Skeletal muscle cell (primary cell): Measurements from ENCODE around the gene OXLD1.

ENCODE experiments used
- DNase-seq: peaks from one replicate; pipeline ENCODE4 v3.0.0-alpha.2; 2010; ENCODE audit warnings: low read depth
- H3K4me3 ChIP-seq: 2 replicates; pipeline ENCODE4 v1.5.1; 2011; ENCODE audit warnings: low read depth, mild to moderate bottlenecking, control low read depth, low read length, moderate library complexity

Gene OXLD1

DNA sequence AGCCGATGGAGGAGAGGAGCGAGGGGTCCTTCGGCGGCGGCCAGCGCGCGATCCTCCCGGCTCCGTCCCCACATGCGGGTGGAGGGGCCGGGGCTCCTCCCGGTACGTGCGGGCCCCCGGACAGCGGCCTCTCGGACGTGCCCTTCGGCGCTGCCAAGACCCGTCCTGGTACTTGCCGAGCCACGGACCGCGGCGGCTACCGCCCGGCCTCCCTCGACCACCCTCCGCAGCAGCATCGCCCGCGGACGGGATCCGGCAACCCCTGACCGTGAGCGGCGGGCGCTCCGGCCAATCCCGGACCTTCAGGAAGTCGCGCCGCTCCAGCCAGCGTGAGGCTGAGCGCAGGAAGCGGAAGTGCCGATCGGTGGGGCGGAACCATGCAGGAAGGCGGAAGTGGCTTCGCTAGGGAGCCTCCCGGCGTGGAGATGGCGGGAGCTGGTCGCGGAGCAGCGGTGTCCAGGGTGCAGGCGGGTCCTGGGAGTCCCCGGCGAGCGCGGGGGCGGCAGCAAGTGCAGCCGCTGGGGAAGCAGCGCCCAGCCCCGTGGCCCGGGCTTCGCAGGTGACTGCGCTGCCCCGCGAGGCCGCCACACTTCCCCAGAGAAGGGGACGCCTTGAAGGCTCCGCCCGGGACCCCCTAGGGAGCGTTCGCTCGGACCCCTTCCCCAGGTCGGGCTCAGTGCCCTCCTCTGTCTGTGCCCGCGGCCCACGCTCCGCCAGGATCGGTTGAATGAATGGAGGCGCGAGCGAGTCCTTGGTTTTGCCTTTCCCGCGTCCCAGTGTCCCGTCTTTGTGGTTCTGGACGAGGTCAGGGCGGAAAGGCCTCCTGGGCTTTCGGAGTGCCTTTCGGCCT, at the start of gene OXLD1, which contains the start of gene CCDC137:
OXLD1 (minus strand) TSS at position 264 of the 850 bp plus-strand sequence; CDS start at position 236, 28 bp downstream.
CCDC137 (plus strand) TSS at position 396 of the 850 bp plus-strand sequence; CDS start at position 426, 30 bp downstream.
- DNase-seq = peak; percentile 90

DNA sequence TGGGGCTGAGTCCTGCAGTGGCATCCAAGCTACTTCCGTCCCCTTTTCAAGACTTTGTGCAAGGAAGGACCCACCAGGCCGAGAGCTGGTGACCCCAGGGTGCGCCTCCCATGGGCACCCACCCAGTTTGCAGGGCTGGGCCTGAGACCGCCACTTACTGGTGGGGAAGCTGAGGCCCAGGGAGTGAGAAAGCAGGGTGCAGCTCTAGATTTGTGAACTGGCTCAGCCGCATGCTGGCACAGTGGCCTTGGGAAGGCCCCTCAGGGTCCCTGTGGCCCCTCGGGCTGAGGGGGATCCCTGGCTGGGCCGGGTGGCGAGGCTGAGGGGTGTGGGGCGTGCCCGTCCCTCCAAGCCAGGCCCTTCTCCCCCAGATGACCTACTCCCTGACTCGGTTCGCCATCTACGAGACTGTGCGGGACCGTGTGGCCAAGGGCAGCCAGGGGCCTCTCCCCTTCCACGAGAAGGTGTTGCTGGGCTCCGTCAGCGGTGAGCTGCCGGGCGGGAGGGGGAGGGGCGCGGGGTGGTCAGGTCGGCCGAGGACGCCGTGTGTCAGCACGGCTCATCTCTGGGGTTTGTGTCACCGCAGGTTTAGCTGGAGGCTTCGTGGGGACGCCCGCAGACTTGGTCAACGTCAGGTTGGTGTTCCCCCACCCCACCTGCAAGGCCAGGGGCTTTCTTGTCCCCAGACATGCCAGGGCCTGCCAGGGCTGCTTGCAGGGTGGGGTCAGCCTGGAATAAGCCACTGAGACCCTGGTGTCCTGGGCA, 48.9 kb upstream of the OXLD1 start:
- no peak for DNase-seq
- H3K4me3 ChIP-seq = no peak overlapping the region

More for the DNA sequence above, at the start of gene OXLD1, which contains the start of gene CCDC137:
- peak within 1 kb of the TSS; percentile 69 for H3K4me3 ChIP-seq

DNA sequence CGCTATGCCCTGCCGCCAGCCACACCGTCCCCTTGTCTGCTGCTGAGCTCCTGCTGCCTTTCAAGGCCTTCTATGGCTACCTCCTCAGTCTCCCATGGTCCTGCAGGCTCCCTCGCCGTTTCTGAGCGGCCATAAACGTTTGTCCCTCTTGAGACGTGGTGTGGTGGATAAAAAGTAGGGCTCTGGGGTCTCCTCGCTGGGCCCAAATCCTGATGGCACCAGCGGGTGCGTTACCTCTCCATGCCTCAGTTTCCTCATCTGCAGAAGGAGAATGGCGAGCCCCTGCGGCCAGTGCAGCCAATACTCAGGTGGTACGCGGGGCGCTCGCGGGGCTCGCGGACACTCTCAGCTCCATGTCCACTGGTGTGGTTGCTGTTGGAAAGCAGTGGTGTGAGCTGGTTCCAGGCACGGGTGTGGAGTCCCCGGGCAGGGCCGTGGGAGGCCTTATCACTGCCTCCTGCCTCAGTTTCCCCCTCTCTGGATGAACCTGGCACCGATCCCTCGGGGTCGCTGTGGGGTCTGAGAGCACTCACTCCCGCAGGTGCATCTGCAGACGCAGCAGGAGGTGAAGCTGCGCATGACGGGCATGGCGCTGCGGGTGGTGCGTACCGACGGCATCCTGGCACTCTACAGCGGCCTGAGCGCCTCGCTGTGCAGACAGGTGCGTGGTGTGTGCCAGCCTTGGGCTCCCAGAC, 48.2 kb upstream of the OXLD1 start:
- no peak overlapping the region for H3K4me3 ChIP-seq
- DNase-seq = no peak

DNA sequence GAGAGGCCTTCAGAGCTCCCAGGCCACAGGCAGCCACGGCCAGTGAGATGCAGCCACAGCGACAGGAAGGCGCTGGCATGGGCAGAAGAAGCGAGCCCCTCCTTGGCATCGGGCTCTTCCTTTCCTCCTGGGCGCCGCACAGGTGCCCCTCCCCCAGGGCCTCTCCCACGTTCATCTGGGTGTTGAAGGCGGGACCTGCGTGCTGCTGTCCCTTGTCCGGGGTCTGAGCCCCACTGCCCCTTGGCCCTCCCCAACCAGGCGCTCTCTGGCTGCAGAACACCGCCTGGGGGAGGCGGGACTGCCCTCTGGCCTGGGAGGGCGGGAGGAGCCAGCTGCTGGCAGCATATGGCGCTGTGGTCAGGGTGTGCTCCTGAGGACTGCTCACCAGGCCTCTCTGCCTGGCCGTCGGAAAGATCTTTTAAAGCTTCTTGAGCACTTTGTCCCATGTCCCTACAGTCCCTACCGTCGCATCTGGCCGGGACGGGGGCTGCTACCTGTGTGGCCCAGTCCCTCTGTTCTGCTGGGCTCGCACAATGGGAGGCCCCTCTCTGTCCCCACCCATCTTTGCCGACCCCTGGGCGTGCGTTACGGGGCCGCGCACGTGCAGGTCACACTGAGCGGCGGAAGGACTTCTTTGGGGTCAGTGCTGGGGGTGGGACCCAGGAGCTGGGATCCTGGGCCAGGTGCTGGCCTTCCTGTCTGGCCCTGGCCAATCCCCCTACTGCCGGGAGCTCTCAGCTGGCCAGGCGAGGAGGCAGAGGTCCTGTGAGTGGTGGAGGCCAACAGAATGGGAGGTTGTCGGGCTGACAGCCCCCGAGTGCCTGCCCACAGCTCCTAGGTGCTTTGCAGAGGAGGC, 47.4 kb upstream of the OXLD1 start:
- no peak for DNase-seq
- H3K4me3 ChIP-seq = no peak overlapping the region

DNA sequence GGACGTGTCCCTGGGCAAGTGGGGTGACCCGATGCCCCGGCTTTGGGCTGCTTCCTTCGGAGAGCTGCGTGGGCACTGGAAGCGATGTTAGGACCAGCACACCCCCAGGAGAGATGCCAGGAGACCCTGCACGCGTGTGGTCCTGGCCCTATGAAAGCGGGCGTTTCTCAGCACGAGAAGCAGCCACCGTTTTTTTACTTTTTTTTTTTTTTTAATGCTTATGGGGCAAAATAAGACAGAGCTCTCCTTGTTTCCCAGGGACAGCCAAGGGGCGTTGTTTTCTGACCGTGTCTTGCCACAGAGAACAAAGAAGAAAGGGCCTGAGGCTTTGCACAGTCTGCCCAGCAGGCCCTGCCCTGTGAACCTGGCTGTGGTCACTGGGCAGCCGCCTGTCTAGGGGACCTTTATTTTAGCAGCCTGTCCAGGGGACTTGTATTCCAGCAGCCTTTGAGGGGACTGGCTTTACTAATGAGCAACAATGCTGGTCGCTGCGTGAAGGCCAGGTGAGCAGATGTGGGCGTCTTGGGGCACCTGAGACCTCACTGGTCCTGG, 46.7 kb upstream of the OXLD1 start:
- DNase-seq = no peak
- peak overlapping the region; percentile 64 for H3K4me3 ChIP-seq

DNA sequence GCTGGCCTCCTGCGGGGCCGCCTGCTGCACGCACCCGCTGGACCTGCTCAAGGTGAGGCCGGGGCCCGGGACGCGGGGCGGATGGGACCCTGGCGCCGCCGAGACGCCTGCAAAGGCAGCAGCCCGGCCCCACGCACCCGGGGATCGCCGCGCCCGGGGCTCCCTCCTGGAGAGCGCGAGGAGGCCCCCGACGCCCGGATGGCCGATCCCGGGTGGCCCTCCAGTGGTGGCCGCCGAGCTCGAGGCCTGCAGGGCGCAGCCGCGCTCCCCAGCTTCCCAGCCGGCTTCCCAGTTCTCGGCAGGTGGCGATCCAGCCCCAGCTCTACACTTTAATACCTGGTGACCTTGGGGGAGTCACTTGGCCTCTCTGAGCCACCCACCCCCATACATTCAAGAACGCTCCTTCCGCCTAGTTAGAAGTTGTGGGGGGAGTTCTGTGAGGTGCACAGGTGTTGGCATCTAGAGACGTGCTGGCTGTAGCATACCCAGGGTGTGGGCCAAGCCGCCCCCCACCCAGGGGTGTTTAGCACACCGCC, 46.1 kb upstream of the OXLD1 start:
- DNase-seq = no peak
- H3K4me3 ChIP-seq = peak overlapping the region; percentile 64

DNA sequence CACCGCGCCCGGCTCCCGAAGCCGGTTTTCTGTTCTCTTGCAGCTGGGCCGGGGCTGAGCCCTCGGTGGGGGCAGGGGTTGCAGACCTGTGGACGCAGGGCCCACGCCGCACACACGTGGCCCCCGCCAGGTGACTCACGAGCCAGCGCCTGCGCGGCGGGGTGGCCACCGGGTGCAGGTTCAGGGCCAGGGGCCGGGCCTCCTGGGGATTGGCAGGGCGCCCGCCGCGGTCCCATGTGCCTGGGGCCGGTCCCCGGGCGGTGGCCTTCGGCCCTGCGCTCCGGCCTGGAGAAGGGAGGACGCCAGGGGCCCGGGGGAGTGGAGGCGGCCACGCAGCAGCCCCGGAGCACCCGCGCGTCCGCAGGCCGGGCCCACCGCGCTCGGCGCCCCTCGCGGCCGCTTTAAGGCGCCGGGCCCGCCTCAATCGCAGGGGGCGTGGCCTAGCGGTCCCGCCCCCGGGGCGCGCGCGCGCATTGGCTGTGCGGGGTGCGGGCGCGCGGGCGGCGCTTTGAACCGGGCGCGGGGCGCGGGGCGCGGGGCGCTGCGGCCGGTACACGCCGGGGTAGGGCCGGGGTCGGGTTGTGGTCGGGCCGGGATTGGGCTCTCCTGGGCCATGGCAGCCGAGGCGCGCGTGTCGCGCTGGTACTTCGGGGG, 45.5 kb upstream of the OXLD1 start, which contains the start of gene SLC25A10:
SLC25A10 (plus strand) TSS at position 471 of the 654 bp plus-strand sequence; CDS start at position 614, 143 bp downstream.
- DNase-seq = no peak
- H3K4me3 ChIP-seq = peak within 1 kb of the TSS; percentile 64

DNA sequence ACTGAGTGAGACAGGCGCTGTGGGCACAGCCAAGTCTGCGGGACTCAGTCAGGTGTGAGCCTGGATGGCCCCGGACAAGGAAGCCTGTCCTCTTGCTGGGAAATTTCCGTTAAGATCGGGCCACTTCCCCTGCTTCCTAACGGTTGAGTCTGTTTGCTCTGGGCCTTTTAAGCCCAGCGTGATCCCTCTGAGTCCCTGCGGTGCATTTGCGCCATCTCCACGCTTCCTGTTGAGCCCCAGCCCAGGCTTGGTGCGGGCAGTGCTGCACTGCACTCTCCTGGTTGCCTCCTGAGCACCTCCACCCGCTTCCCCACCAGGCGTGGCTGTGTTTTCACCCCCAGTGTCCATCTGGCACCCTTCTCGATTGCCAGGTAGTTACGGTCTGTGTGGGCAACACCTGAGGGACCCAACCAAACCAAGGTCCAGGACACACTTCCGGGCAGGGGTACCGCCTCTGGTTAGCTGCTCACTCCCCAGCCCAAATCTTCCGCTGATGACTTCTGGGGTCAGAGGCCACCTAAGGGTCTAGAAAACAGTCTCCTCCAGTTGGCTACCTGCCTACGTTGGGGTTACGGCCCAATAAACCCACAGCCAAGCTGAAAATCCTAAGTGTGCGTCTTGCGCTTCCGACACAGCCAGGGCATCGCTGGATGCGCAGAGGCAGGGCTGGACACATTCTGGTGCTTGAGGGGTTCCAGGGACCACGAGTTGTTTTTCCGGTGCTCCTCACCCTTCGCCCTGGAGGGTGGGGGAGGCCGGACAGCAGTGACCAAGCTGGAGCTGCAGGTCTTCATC, 44.3 kb upstream of the OXLD1 start:
- DNase-seq = no peak
- H3K4me3 ChIP-seq = no peak overlapping the region

DNA sequence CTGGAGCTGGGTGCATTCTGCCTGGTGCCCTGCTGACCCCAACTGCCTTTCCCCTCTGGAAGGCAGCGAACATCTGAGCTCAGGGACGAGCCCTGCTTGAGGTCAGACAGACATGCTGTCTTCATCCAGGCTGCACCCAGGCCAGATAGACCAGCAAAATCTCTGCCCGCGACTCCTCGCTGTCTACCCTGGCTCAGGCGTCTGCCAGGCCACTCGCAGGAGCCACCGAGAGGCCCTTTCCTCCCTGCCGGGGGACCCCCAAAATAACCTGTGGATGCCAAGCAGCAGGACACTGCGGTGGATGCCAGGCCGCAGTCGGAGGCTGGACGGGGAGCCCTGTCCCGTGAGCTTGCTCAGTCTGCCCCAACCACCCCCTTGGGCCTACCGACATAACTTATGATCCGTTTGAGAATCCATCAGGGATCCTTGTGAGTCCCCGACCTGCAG, 42.4 kb upstream of the OXLD1 start:
- no peak overlapping the region for H3K4me3 ChIP-seq
- DNase-seq = no peak

DNA sequence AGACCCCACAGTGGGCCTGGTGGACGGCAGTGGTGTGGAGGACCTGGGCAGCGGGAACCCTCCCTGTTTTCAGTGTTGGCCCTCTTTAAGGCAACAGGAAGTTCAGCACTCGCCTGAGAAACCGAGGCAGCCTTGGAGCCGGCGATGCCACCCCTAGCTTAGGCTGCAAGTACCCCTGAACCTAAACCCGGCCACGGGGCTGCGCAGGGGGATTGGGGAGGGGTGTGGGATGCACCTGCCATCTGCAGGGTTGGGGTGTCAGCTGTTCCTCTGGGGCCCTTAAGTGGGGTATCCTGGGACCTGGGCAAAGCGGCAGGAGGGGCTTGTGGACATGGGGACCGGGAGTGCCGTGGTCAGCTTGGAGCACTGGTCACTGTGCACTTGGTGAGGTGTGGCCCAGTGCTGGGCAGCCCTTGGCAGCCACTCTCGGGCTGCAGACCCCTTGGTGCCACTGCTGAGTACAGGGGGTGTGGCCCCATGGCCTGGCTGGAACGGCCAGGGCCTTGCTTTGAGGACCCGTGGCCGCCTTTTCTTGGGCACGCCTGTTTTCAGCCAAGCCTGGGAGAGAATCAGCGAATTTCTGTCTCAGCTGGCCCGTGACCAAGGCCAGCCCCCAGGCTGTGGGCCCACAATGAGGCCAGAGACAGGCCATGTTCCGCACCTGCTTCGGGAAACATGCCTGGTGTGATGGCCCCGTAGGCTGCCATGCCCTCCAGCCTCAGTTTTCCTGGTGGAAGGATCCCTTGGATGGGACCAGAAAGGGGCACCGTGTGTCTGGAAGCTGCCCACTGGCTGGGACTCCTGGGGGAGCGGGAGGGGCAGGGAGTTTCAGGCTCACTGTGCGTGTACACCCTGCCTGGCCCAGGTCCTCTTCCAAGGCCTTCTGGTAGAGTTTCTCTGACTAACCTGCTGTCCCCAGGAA, 41.6 kb upstream of the OXLD1 start:
- no peak for DNase-seq
- no peak overlapping the region for H3K4me3 ChIP-seq

DNA sequence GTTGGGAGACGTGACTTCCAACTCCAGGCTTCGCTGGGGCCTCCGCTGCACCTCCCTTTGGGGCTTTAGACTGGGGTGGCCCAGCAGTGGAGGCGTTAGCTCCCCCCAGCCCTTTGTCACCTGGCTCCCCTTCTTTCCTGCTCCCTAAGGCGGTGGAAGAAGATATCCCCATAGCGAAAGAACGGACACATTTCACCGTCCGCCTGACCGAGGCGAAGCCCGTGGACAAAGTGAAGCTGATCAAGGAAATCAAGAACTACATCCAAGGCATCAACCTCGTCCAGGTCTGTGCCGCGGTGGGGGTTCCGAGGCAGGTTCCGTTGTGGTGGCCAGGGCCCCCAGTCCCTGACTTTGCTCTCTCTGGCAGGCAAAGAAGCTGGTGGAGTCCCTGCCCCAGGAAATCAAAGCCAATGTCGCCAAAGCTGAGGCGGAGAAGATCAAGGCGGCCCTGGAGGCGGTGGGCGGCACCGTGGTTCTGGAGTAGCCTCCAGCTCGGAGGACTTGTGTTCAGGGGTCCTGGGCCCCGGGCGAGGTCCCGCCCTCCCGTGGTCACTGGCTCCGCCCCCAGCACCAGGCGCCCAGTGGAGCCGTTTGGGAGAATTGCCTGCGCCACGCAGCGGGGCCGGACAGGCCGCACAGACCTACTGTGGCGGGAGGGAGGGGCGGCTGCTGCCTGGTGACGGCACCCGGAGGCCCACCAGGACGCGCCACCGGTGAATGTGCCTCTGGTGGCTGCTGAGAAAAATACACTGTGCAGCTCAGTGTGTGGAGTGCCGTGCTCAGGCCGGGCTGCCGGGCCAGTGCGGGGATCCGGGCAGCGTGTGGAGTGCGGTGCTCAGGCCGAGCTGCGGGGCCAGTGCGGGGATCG, 40.6 kb upstream of the OXLD1 start:
- H3K4me3 ChIP-seq = no peak overlapping the region
- no peak for DNase-seq

DNA sequence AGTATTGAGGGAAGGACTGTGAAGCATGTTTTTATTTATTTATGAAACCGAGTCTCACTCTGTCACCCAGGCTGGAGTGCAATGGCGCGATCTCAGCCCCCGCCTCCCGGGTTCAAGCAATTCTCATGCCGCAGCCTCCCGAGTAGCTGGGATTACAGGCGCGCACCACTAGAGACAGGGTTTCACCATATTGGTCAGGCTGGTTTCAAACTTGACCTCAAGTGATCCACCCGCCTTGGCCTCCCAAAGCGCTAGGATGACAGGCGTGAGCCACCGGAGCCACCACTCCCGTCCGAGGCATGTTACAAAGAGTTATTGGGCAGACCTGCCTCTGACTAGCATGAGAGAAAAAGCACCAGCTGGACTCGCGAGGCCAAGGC, 39.8 kb upstream of the OXLD1 start:
- no peak overlapping the region for H3K4me3 ChIP-seq
- no peak for DNase-seq

DNA sequence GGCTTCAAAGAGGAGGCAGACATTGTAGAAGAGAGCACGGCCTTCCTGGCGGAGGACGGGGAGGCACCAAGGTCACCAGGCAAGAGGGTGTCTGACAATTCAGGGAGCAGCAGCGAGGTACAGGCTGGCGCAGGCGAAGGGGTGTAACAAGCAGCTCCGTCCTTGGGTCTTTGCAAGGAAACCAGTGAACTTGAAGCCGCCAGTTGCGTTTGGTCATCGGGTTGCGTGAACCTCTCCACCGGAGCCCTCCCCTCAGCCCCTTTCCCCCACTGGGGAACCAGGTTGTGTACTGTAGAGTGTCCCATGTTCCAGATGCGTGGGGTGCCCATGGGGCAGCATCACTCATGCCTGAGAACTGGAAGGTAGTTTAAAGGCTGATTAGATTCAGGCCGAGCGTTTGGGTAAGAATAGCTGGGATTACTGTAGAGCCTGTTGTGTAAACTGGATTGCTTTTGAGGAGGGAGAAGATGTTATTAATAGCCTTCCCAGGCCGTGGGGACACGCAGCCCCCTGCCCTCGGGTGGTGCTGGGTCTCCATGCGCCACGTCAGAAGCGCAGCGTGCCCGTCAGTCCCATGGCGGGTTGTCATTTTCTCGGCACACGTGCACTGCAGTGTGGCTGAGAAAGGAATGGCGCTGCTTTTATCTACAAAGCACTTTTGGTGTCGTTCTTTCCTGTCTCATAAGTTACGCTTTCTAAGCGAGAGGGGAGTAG, 39.3 kb upstream of the OXLD1 start:
- no peak for DNase-seq
- no peak overlapping the region for H3K4me3 ChIP-seq

DNA sequence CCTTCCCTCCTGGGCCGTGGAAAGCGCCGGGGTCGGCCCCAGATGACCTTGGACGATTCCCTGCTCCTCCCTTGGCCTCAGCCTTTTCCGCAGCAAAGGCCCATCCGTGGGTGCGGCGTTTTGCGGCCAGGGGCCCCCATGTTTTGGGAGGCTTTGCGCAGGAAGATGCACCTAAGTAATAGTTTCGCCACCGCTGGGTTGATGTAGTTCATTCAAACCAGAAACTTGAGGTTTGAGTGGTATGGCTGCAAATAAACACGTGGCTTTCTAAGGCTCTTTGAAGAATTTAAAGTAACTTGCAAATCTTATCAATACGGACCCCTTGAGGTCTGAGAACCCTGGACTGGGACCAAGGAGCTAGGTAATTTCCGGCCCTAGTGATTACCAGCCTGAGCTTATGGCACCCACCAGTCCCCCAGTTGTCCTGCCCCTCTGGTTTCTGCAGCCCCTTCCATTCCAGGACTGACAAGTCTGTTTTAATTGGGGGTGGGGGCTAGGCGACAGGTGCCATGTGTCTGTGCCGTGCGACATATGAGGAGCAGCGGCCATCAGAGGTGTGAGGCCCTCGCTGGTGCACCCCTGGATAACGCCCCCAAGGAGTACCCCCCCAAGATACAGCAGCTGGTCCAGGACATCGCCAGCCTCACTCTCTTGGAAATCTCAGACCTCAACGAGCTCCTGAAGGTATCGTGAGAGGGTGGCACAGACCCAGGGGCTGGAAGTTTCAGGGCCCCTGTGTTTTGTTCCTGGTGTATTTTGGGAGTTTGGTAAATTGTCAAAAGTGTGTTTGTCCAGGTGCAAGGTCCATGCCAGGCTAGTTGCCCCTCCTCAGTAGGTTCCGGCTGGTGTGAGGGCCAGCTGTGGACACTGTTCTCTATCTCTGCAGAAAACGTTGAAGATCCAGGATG, 37.6 kb upstream of the OXLD1 start:
- DNase-seq = no peak
- H3K4me3 ChIP-seq = peak overlapping the region; percentile 90
